Stimulated activated CD8-positive, alpha-beta memory T cell treated with anti-CD3 and anti-CD28 coated beads, Interleukin-4, amount 100 ng/mL, for 4 hours (primary cell): Measurements from ENCODE around the gene PIGA.

ENCODE experiments used
- DNase-seq, 2 donors: peaks; one replicate each; pipeline ENCODE4 v3.0.0-alpha.2; 2020; ENCODE audit warnings: low read depth in 2 of 2, low spot score in 1 of 2

PIGA gene, protein sequence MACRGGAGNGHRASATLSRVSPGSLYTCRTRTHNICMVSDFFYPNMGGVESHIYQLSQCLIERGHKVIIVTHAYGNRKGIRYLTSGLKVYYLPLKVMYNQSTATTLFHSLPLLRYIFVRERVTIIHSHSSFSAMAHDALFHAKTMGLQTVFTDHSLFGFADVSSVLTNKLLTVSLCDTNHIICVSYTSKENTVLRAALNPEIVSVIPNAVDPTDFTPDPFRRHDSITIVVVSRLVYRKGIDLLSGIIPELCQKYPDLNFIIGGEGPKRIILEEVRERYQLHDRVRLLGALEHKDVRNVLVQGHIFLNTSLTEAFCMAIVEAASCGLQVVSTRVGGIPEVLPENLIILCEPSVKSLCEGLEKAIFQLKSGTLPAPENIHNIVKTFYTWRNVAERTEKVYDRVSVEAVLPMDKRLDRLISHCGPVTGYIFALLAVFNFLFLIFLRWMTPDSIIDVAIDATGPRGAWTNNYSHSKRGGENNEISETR

DNA sequence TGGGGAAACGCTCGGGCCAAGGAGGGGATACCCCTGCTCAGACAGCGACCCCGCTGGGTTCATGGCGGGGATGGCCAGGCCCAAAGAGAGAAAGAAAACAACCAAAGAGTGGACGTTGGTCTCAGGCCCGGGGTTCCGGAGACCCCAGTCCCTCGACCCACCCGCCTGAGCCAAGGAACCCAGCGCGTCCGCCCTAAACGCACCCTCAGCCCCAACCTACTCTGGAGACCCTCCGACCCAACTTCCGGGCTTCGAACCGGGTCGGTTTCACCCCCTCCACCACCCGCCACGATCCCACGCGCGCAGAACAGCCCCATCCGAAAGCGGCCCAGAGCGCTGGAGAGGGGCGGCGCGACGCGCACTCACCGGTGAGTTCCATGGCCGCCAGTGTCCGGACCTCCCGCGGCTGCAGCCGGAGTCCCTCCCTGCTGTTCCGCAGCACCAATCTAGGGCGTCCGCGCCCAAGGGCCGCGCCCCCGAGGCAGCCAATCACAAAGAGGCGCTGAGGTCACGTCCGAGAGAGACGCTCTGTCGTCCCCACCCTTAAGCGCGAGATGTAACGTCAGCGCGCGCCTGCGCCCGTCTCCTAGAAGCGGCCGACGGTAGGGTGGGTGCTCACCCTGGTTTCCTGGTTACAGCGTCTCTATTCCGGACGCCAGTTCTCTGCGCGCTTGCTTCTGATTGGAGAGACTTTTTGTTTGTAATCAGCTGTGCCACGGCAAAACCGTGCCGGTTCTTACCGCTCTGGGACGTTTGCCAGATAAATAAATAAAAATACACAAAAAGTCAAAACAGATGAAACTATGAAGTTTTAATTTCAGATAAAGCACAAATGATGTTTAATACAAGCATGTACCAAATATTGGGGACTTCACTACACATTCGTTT is at the start of gene PIGA:
TSS of gene PIGA (minus strand) at position 389 of the 888 bp plus-strand sequence. CDS start 3,593 bp downstream, outside the sequence.
- DNase-seq = peak; percentile 65 to 84

DNA sequence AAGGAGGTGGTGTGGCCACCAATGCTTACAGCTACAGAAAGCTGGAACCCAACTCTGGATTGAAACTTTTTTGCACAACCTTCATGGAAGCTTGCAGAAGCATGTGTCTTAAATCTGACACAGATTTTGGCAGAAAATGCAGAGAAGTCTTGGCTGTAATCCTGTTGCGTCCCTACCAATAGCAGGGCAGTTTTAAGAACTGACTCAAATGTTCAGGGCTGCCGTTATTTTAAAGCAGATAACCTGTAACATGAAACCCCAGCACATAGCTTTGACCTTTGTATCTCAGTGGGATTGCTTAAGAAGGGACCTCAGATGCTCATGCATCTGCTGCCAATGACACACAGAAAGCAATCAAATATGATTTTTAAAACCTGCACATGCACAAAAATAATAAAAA is 49.0 kb upstream of the PIGA start, which contains the start of gene VEGFD:
TSS of gene VEGFD (minus strand) at position 110 of the 400 bp plus-strand sequence. CDS start 467 bp downstream, outside the sequence.
- DNase-seq = no peak

- DNase-seq = no peak
Measured at GRCh38 chrX:15382813-15383212, 47.5 kb upstream of the PIGA start.

- DNase-seq = no peak
Measured at GRCh38 chrX:15376956-15377355, 41.6 kb upstream of the PIGA start.

DNA sequence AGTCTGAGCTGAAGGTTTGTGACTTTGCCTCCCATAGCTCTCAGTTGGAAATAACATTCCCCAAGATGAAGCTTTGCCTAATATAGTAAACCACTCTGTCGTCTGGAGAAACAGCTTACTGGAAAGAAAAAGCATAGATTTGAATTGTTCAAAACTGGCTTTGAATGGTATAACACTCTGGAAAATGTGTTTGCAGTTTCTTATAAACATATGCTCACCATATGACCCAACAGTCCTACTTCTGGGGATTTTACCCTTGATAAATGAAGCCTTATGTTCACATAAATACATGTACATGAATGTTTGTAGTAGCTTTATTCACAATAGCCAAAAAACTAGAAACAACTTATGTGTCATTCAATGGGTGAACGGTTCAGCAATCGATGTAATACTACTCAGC is 38.7 kb upstream of the PIGA start:
- no peak for DNase-seq

DNA sequence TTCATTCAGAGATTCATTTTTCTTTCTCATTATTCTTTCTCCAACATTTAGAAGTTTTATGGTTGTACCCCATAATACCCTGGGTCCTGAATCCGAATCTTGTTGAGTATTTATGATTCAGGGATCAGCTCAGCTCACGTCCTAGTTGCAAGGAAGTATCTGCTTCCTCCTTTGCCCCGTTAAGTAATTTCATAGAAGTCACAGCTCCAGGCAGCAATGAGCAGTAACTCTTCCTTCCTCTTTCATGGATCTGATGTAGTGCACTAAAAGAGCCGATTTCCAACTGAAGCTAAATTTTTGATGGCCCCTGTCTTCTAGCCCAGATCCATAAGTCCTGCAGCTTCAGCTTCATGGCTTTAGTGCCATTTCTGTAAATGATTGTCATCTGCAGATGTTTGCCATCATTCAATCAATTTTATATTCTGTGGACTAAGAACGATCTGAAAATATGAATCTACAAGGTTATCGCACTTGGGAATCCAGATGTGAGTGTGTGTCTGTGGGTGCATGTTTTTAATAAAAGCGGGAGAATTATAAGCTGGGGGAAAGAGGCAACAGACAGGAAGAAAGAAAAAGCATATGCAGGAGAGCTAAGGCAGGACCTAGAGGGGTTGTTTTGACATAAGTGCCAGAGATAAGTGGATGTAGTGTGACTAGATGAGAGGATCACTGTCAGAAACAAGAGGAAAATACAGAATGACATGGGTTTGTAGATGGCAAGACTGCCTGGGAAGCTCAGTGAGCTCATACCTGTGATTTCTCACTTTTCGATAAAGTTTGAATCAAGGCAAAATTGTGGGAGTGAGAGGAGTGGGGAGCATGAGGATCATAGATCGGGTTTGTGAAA is 31.4 kb upstream of the PIGA start:
- DNase-seq = no peak

DNA sequence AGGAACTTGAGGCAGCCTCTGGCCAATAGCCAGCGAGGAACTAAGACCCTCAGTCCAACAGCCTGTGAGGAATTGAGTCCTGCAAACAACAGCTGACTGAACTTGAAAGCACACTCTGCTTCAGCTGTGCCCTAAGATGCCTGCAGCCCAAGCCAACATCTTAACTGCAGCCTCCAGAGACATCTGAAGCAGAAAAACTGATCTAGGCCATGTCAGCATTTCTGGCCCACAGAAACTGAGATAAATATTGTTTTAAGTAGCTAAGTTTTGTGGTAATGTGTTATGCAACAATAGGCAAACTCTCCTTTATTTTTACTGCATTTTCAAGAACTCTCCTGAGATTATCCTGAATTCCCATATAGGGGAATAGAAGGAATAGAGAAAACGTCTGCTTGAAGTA is 24.4 kb upstream of the PIGA start:
- no peak for DNase-seq

GRCh38 chrX:15358533-15358932 is 23.2 kb upstream of the PIGA start:
- DNase-seq = no peak

DNA sequence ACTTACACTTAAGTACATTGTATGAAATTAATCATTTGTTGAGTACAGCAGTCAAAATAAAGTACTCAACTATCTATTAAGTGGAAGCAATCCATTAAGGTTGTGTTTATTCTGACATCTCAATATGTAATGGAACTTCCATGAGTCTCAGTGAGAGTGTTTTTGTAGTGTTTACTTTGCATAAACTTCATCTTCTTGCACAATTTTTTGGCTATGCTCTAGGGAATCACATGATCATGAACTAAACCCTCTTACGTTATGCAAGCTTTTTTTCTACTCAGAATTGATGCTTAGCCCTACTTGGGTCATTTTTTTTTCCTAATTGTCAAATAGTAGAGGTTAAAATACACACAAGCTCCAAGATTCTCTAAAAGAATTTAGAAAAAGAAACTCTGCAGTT is 21.1 kb upstream of the PIGA start:
- no peak for DNase-seq

GRCh38 chrX:15350329-15350996 is 15.1 kb upstream of the PIGA start:
- no peak for DNase-seq

GRCh38 chrX:15349046-15349445 is 13.7 kb upstream of the PIGA start:
- no peak for DNase-seq

DNA sequence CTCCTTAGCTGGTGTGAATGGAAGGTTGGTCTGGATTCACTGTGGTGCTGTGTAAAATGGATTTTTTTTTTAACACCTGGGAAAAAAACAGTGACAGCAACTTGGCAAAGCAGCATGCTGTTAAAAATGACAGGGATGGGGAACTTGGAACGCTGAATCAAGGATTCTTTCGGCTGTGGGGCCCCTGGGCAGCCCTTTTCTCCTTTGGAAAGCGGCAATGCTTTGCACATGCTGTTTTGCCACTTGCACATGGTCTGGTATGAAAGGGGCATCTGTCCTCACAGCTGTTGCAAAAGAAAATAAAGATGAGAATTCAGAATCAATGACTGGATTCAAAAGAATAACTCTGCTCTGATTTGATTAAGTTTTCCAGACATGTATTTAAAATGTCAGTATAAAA is 10.7 kb upstream of the PIGA start:
- no peak for DNase-seq

DNA sequence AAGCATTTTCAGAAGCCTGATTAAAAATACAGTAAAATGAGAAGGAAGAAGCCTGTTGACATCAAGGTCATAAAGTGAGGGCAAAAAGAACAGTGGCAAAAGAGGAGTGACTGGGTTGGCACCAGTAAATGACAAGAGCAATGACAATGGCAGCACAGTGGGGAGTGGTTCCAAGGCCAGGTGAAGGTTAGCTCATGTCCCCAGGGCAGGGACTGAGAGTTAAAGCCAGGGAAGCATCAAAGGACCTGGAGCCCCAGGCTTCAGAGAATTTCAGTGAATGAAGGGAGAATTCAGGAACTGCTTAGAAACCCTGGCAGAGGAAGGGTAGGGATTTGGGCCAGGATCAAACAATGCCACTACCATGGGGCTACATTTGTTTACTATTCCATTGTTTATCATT is 8.8 kb upstream of the PIGA start:
- no peak for DNase-seq

DNA sequence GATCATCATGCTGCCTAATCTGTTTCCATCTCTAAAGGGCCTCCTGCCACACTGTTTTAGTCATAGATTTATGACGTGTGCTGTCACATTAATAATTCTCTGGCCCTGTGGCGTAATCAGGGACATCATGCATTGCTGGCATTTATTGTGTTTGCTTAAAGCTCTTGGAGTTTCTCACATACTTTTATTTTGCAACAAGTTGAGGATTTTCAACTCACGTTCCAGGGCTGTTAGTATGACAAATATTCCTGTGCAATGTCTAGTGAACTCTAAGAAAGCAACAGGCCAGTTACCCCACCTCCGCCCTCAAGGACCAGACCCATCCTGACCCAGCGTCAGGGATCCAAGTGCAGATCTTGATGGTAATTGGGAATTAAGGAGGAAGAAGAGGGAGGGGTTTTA is 7.8 kb upstream of the PIGA start:
- no peak for DNase-seq

GRCh38 chrX:15340867-15341266 is 5.5 kb upstream of the PIGA start:
- no peak for DNase-seq

DNA sequence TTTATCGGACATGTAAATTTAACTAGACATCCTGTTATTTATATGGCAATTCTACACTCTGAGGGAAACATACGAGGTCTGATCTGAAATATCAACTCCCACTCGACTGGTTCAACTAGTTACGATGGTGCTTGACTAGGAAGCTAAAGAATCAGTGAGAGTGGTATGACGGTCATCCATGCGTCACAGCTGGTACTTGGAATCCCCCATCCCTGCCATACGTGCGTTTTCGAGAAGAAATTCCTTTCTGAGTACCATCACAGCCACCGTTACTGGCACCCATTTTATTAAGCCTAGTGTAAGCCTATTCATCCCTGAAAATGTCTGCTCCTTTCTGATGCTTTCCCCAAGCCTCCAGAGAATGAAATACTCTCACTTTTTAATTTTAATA is 695 bp upstream of the PIGA start:
- DNase-seq = no peak

DNA sequence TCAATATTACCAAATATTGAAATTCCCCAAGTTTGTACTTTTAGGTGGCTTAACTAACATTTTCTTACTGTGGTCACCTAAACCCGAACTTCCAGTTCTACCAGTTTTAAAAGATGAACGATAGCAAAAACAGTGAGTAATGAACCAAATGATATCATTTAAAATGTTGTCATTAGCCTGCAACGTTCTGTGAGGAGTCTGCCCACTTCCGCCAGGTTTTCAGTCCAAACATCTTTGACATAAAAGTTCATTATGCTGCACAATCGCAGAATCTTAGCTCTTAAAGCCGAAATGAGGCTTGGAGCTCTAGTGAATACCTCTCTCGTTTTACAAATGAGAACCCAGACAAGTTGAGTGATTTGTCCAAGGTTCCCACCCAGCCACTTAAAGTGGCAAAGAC is 762 bp downstream of the PIGA start:
- DNase-seq = no peak

DNA sequence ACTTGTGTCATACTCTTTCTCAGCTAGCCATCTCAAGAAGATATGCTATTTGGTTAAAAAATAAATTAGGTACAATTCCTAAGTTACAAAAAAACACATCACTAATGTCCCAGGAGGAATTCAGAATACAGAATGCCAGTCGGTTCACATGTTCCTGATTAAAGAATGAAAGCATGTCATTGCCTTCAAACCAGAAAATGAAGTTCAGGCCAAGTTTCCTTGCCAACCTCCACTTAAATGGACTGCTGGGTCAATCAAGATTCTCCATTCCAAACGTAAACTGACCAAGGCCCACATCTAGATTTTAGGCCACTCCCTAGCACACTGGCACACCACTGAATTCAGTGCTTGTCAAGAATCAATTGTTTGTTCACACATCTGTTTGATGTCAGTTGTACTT is 6.5 kb downstream of the PIGA start:
- DNase-seq = no peak

- no peak for DNase-seq
Measured at GRCh38 chrX:15328131-15328530, 7.2 kb downstream of the PIGA start.

- DNase-seq = no peak
Measured at GRCh38 chrX:15322472-15322871, 12.9 kb downstream of the PIGA start.

DNA sequence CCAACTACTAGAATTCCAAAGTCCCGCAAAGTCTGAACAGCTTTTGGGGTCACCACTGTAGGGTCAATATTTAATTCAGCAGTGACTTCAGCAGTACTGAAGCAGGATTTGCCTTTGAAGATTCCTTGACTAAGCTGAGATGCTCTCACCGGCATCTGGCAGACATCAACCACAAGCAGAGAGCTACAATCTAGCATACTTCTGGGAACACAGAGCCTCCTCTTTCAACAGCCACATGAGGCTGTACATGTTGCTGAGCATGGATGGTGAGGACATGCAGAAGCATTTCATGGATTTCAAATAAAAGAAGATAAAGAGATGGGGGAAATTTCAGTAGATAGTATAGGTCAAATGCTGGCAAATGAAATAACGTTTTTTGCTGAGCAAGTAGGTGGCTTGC is 13.3 kb downstream of the PIGA start:
- no peak for DNase-seq
